PFSK-1 (cell line): Measurements from ENCODE around the gene NAXD.

Source experiments
- FOXP2 ChIP-seq: optimal IDR thresholded peaks from 2 replicates; pipeline ENCODE3; 2011; ENCODE audit warnings: borderline replicate concordance, control low read depth, inconsistent platforms; ENCODE audit not compliant: insufficient read depth; ENCODE audit errors: extremely low read length, extremely low read depth
- POLR2AphosphoS5 ChIP-seq: IDR thresholded peaks from 2 replicates; pipeline ENCODE4 v1.6.1; 2012; ENCODE audit warnings: low read depth, mild to moderate bottlenecking, control low read depth, low read length, moderate library complexity
- REST ChIP-seq, 2 experiments: IDR thresholded peaks; 2 replicates each; pipeline versions ENCODE4 v1.6.1 to v1.8.0; 2011 to 2012; ENCODE audit warnings: low read depth in 2 of 2, low read length in 2 of 2, control low read depth in 1 of 2, inconsistent platforms in 1 of 2, mild to moderate bottlenecking in 1 of 2, moderate library complexity in 1 of 2; ENCODE audit not compliant: insufficient read depth in 1 of 2
- SIN3A ChIP-seq: IDR thresholded peaks from 2 replicates; pipeline ENCODE4 v1.6.1; 2012; ENCODE audit warnings: mild to moderate bottlenecking, low read length, moderate library complexity, borderline replicate concordance; ENCODE audit not compliant: insufficient read depth
- TAF1 ChIP-seq: IDR thresholded peaks from 2 replicates; pipeline ENCODE4 v1.6.1; 2012; ENCODE audit warnings: low read length, control low read depth, borderline replicate concordance; ENCODE audit not compliant: insufficient read depth

Gene NAXD

DNA sequence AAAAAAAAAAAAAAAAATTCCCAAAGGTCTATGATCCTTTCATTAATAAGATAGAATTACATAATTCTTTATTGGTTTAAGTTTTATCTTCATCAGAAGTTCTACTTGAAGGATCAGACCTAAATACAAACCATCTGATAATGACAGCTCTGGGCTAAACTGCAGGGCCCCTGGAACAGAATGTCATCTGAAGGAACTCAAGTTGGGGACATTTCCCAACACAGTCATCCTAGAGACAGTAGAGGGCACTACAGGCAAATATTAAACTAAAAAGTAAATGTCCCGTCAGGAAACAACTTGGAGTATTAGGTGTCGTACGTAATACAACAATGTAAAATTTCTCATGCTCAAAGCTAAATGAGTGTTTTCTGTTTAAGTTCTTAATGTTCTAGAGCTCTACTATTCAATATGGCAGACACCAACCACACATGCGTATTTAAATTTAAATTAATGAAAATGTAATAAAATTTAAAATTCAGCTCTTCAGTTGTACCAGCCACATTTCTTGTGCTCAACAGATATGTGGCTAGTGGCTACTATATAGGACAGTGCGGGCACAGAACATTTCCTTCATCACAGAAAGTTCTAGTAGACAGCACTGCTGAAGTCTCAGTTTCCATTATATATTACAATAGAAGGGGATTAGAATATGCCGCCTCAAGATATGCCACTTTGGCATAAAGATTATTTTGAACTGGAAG is 21.8 kb upstream of the NAXD start:
- TF ChIP-seq POLR2AphosphoS5, result no peak
- no peak for TF ChIP-seq REST (IDR thresholded peaks at IDR 0.05; ENCODE audit: insufficient read depth in 1 of 2, low read depth in 2 of 2, low read length in 2 of 2)
- TF ChIP-seq TAF1, result no peak
- no peak for TF ChIP-seq FOXP2
- no peak for TF ChIP-seq SIN3A

DNA sequence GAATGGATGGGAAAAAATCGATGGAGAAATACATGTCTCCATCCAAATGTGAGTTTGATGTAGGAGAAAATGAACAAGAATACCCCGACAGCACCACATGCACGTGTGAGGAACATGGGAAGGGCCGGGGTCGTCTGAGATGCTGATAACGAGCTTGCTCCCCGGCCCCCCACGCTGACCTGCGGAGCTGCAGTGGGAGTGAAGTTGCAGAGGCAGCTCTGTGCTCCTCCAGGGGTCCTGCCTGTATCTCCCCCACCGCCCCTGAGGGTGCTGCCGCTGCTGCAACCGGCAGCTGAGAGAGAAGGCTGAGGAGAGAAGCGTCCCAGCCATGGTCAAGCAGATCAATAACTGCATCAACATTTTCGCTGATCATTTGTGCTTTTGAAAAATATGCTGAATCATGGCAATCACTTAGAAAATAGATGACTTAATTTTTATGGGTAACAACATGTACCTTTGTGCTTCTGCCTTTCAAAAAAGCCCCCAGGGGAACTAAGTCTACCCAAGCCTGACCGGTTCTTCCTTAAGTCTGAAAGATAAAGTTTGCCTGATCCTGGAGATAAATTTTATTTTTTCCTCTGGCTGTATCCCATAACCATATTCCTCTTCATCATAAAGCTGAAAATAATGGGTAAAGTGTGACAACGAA is 18.2 kb upstream of the NAXD start:
- no peak for TF ChIP-seq SIN3A
- TF ChIP-seq FOXP2, result no peak
- TF ChIP-seq REST (IDR thresholded peaks at IDR 0.05; ENCODE audit: insufficient read depth in 1 of 2, low read depth in 2 of 2, low read length in 2 of 2), result no peak
- no peak for TF ChIP-seq POLR2AphosphoS5
- no peak for TF ChIP-seq TAF1

DNA sequence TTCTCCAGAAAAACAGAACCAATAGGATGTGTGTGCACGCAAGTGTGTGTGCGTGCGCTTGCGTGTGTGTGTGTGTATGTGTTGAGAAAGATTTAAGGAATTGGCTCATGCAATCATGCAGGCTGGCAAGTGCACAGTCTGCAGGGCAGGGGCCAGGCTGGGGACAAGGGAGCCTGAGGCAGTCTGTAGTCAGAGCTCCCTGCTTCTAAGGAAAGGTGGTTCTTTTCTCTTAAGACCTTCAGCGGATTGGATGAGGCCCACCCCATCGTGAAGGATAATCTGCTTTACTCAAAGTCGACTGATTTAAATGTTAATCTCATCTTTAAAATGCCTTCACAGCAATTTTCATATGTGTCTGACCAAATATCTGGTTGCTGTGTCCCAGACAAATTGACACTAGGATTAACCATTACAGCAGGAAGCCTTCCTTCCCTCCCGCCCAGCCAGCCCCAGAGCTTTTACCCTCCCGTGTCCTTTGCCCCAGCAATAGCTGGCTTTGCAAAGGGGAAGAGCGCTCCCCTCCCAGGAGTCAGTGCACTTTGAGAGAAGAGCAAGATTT is 15.0 kb upstream of the NAXD start:
- TF ChIP-seq FOXP2, result no peak
- TF ChIP-seq POLR2AphosphoS5, result no peak
- no peak for TF ChIP-seq TAF1
- no peak for TF ChIP-seq REST (IDR thresholded peaks at IDR 0.05; ENCODE audit: insufficient read depth in 1 of 2, low read depth in 2 of 2, low read length in 2 of 2)
- TF ChIP-seq SIN3A, result no peak

DNA sequence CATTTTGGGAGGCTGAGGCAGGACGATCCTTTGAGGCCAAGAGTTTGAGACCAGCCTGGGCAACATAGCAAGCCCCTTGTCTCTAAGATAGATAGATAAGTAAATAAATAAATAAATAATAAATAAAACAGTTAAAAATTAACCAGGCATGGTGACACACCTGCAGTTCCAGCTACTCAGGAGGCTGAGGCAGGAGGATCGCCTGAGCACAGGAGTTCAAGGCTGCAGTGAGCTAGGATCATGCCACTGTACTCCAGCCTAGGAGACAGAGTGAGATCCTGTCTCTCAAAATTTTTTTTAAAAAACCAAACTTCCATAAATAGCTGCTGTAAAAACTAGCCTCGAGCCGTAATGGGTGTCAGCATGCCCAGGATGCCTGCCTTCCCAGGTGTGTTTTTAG is 14.4 kb upstream of the NAXD start:
- TF ChIP-seq FOXP2, result no peak
- TF ChIP-seq REST (IDR thresholded peaks at IDR 0.05; ENCODE audit: insufficient read depth in 1 of 2, low read depth in 2 of 2, low read length in 2 of 2), result no peak
- no peak for TF ChIP-seq SIN3A
- TF ChIP-seq TAF1, result no peak
- no peak for TF ChIP-seq POLR2AphosphoS5
